Hepatocyte (in vitro differentiated cells): ENCODE results near the gene ZNF576.

Experiments used
- CTCF ChIP-seq: fragments of 200-600 bp; sonication (generic); IDR thresholded peaks from 2 replicates; pipeline ENCODE4 v1.5.1; 2016; ENCODE audit warnings: antibody characterized with exemption, mild to moderate bottlenecking; ENCODE audit not compliant: poor library complexity
- EZH2 ChIP-seq: fragments of 200-600 bp; sonication (generic); IDR thresholded peaks from 2 replicates; pipeline ENCODE4 v1.6.1; 2016; ENCODE audit warnings: antibody characterized with exemption, mild to moderate bottlenecking, borderline replicate concordance

- TF ChIP-seq CTCF, result peak; percentile 63
- TF ChIP-seq EZH2, result no peak
Observed at GRCh38 chr19:43555185-43555770, 41.1 kb upstream of the ZNF576 start.
